Measurements from ENCODE around the gene PARG. TPM values are rescaled to one million over a fixed set of nuclear protein-coding genes. Genes with fewer than 3 reads are reported as not detected.
A peak's percentile ranks its signal among the peaks of the same experiment; 100 is the strongest.

Gene PARG
- 26.1 and 31.3 TPM in 2 replicates for total RNA-seq

DNA sequence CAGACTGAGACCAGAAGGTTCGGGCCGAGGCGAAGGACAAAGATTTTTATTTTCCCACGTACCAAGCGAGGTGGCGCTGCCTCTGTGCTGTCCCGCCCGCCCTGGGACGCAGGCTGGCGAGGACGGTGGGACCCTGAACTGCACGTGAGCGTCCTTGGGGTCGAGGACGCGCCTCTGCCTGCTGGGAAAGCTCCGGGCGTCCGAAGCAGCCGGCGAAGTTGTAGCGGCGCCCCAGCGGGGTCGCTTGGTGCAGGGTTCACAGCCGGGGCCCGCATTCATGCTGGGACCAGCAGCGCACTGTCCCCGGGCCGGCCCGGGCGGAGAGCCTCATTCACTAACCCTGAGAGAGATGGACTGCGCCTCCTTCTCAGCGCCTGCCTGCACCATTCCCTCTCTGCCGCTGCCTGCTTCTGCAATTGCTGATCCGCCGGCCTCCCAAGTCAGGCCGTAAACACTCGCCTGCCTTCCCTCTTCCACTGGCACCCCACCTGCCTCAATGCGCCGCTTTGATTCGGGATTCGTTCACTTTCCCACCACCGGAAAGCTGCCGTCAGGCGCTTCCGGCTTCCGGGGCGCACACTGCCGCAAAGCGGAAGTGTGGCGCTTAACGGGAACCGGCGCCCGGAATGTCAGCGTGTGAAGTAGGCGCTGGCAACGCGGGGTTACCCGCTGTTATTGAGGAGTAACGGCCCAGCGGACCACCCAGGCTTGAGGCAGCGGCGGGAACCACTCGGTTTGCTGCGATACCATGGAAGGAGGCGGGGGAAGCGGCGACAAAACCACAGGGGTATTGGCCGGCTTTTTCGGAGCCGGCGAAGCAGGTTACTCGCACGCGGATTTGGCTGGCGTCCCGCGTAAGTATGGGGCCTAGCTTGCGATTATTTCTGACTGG, at the start of gene PARG, which contains the start of gene TIMM23B:
Gene PARG (minus strand): TSS at position 581 of the 892 bp plus-strand sequence. CDS start 302 bp downstream, at position 279.
Gene TIMM23B (plus strand): TSS at position 607 of the 892 bp plus-strand sequence. CDS start 142 bp downstream, at position 749.

DNA sequence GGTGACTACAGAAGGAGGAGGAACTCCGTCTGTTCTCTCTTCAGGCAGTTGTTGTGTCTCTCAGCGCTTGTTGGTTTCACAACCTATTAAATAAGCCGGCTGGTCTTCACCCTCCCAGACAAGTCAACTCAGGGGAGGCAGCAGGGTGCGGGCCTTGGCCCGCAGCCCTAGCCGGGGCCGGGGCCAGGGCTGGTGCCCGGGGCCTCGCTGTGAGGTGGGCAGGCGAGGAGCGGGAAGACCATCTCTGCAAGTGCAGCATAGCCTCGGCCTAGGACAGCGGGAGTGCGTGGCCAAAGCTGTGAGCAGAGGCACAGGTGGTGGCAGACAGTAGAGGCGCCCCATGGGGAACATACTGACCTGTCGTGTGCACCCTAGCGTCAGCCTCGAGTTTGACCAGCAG, 46.5 kb upstream of the PARG start, which contains the start of gene AGAP6:
Gene AGAP6 (plus strand): TSS at position 31 of the 400 bp plus-strand sequence. CDS start 310 bp downstream, at position 341.

Small RNA genes within 50 kb of the gene (small RNA-seq; reads per million reads assigned to genes)
- not detected for gene RNA5SP317
- gene SNORA74C-2 = 1.6 reads per million, percentile 73 among the genes with 10 or more reads in this experiment

Other genes starting within 250 kb of the PARG start
- gene OGDHL, start 179.7 kb downstream of the PARG start, total RNA-seq = 0.59 TPM in 1 of 2 replicates, not detected in the other
- gene TIMM23B, start within 50 bp of the PARG start, total RNA-seq = 14.7 and 17.4 TPM in 2 replicates
- 3.7 and 4.3 TPM in 2 replicates for gene AGAP6, start 46.4 kb upstream of the PARG start, total RNA-seq
- 37.1 and 49.9 TPM in 2 replicates for gene WASHC2A, start 125.9 kb upstream of the PARG start, total RNA-seq

All from subcutaneous preadipocyte (primary cell).